GM08714 (cell line): ENCODE measurements around the gene ATOX1.
"Not testable (repeated sequence)": the region's sequence is repeated elsewhere in the genome, so short reads cannot be mapped to it uniquely, and the experiment has no call there.

Experiments used
- H3K4me3 ChIP-seq: fragments of 200-500 bp; sonication (Bioruptor generic); 2 replicates; pipeline ENCODE4 v1.5.1; 2014; ENCODE audit warnings: mild to moderate bottlenecking, low read length, inconsistent platforms
- ZNF274 ChIP-seq: IDR thresholded peaks from 2 replicates; pipeline ENCODE4 v1.6.1; 2012; ENCODE audit warnings: mild to moderate bottlenecking, low read depth, low read length

Gene ATOX1, protein sequence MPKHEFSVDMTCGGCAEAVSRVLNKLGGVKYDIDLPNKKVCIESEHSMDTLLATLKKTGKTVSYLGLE

DNA sequence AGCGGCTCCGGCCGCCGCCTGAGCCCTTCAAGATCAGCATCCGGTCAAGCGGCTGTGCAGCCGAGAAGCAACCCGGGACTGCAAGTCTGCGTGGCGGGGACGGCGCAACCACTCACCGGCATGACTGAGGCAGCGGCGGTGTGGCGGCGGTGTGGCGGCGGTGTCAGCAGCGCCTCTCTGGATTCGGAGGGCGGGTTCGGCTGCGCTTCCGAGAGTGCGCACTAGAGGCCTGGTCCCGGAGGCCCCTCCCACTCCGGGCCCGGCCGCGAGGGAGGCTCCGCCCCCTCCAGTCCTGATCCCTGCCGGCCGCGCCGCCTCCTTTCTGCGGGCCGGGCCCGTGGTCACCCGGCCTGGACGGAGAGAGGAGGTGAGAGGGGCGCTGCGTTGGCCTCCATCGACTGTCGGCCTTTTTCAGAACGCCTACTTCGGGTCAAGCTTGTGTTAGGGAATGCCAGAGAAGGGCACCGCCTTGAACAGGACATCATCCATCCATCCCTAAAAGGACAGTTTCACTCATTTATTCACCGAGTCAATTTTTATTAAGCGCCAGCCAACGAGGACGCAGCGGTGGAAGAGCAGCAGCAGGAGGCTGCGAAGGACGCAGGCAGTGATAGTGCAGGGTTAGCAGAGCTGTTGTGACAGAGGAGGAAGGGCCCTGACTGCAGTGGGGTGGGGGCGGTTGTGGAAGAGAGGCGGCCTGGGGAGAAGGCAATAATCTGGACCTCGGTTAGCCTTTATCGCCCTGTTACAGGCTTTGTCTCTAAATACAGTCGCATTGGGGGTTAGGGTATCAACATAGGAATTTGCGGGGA lies at the start of gene ATOX1:
Gene ATOX1 (minus strand): TSS at position 202 of the 812 bp plus-strand sequence. CDS start 80 bp downstream, at position 122.
- TF ChIP-seq ZNF274: no peak
- peak within 1 kb of the TSS; percentile 69 for H3K4me3 ChIP-seq

- TF ChIP-seq ZNF274: no peak
- H3K4me3 ChIP-seq: no peak overlapping the region
These were observed 47.2 kb upstream of the ATOX1 start for GRCh38 chr5:151805414-151806223.

- TF ChIP-seq ZNF274: no peak
- H3K4me3 ChIP-seq: no peak overlapping the region
These were observed 42.1 kb upstream of the ATOX1 start for GRCh38 chr5:151800532-151800931.

DNA sequence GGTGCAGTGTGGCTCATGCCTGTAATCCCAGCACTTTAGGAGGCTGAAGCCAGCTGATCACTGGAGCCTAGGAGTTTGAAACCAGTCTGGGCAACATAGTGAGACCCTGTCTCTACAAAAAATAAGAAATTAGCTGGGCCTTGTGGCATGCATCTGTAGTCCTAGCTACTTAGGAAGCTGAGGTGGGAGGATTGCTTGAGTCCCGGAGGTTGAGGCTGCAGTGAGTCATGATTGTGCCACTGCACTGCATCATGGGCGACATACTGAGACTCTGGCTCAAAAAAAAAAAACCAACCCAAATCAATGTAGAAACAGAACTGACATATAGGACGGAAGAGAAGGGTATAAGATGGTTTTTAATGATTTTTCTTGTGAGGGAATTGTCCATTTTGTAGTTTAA lies 41.0 kb upstream of the ATOX1 start:
- TF ChIP-seq ZNF274: no peak

DNA sequence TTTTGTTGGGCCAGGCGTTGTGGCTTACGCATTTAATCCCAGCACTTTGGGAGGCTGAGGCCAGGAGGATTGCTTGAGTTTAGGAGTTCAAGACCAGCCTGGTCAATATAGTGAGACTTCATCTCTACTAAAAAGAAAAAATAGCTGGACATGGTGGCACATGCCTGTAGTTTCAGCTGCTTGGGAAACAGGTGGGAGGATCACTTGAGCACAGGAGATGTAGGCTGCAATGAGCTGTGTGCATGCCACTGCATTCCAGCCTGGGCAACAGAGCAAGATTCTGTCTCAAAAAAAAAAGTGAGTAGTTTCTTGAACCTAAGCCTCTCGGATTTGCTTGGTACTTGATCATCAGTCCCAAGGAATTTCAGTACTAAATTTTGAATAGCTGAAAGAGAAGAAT lies 40.2 kb upstream of the ATOX1 start:
- H3K4me3 ChIP-seq: no peak overlapping the region
- no peak for TF ChIP-seq ZNF274

More for the DNA sequence above, 41.0 kb upstream of the ATOX1 start:
- no peak overlapping the region for H3K4me3 ChIP-seq

DNA sequence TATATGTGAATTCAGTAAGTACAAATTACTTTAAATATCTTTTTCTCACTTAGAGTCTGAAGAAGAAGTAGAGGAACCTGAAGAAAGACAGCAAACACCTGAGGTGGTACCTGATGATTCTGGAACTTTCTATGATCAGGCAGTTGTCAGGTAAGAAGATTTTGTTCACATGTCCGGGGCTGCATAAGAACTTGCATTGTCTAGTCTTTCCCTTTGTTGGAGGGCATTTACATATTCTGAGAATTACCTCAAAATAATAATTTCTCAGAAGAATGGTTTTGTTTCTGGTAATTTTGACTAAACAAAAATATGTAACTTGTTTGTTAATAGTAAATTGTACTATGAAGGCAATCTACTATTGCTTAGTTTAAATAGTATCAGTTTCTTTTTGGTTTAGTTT lies 37.0 kb upstream of the ATOX1 start:
- H3K4me3 ChIP-seq: no peak overlapping the region
- TF ChIP-seq ZNF274: no peak

DNA sequence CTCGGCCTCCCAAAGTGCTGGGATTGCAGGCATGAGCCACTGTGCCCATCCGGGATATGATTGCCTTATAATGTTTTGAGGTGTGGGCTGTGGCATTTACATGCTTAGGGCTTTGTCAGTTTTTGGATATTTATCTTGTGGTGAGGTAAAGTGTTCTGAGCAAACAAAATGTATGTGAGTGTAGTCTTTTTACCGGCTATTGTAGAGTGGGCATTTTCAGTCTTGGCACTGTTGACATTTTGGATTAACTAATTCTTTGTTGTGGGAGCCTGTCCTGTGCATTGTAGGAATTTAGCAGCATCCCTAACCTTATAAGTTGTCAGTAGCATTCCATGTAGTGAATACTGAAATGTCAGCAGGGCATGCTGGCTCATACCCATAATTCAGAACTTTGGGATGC lies 34.9 kb upstream of the ATOX1 start:
- H3K4me3 ChIP-seq: no peak overlapping the region
- no peak for TF ChIP-seq ZNF274

GRCh38 chr5:151787817-151788216 lies 29.4 kb upstream of the ATOX1 start:
- TF ChIP-seq ZNF274: no peak
- H3K4me3 ChIP-seq: no peak overlapping the region

- TF ChIP-seq ZNF274: no peak
- H3K4me3 ChIP-seq: no peak overlapping the region
These were observed 28.0 kb upstream of the ATOX1 start for GRCh38 chr5:151786468-151786867.

GRCh38 chr5:151784141-151784540 lies 25.7 kb upstream of the ATOX1 start:
- H3K4me3 ChIP-seq: no peak overlapping the region
- TF ChIP-seq ZNF274: no peak

DNA sequence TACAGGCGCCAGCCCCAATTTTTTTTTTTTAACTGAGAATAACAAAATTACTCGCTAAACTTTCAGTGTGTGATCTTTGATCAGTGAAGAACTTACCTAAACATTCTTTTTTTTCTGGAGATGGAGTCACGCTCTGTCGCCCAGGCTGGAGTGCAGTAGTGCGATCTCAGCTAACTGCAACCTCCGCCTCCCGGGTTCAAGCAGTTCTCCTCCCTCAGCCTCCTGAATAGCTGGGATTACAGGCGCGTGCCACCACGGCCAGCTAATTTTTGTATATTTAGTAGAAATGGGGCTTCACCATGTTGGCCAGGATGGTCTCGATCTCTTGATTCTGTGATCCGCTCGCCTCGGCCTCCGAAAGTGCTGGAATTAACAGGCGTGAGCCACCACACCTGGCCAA lies 25.2 kb upstream of the ATOX1 start:
- not testable (repeated sequence) for H3K4me3 ChIP-seq

GRCh38 chr5:151781201-151781600 lies 22.8 kb upstream of the ATOX1 start:
- H3K4me3 ChIP-seq: no peak overlapping the region
- no peak for TF ChIP-seq ZNF274

- no peak overlapping the region for H3K4me3 ChIP-seq
- TF ChIP-seq ZNF274: no peak
These were observed 21.9 kb upstream of the ATOX1 start for GRCh38 chr5:151780348-151780747.

DNA sequence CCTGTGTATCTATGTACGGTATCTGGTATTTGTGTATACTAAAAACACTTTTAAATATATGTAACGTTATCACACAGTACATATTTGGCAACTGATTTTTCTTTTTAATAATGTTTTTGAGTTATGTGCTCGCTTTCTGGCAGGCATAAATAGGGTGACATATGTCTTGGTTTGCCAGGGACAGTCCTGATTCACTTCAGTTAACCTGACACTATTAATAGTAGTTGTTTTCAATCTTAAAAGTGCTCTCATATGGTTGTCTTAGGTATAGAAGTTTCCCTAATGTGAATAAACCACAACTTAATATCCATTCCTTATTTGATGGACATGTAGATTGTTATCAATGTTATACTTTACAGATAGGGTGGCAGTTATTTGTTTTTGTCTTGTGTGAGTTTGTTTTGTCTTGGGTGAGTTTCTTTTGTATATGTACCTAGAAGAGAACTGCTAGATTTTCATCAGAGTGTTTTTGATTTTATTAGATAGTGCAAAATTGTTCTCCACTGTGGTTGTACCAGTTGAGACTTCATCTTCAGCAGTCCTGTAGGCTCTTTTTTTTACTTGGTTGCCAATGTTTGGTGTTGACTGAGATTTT lies 21.2 kb upstream of the ATOX1 start:
- no peak overlapping the region; the same call in 1 of the 2 replicates for H3K4me3 ChIP-seq
- no peak for TF ChIP-seq ZNF274
